RWPE1 (cell line): ENCODE results near the gene CAPZB.

Source experiments
- CTCF ChIA-PET: fragments of 350-600 bp; sonication (Branson Sonifier 250); formaldehyde crosslinking; extraction: SDS; loops from one replicate; lab custom pipeline; 2021; lab: Yijun Ruan, JAX
- POLR2A ChIA-PET: fragments of 400-600 bp; formaldehyde crosslinking; extraction: SDS; loops from one replicate; lab custom pipeline; 2020; ENCODE audit warnings: antibody characterized with exemption; ENCODE audit not compliant: low non-redundant PET; lab: Yijun Ruan, JAX
- DNase-seq: peaks from one replicate; pipeline ENCODE4 v3.0.0; 2012; ENCODE audit warnings: low spot score
- H3K27ac ChIP-seq: fragments of 450-650 bp; 2 replicates; pipeline ENCODE4 v1.5.1; 2017
- TF ChIP-seq, protein P1 (sequence below): fragments of 450-650 bp; conservative IDR thresholded peaks from 2 replicates; pipeline ENCODE4 v1.5.1; 2017; ENCODE audit warnings: low read depth, mild to moderate bottlenecking

CAPZB gene

DNA sequence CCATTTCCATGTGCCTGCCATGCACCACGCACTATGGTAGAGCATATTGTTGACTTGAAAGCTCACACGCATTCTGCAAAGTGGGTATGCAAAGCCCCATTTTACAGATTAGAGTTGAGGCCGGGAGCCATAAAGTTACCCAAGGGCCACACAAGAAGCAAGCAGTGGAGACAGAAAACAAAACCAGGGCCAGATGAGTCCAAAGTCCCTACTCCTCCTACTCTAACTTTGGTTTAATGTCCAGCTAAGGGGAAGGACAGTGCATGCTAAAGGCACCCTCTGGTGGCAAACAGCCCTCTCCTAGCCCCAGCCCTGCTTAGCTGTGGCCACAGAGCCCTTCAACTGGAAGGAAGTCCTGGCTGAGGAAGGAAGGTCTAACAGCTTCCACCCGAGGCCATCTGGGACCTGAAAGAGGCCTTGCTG is 98.3 kb downstream of the CAPZB start:
- no peak overlapping the region for H3K27ac ChIP-seq
- ChIA-PET POLR2A (no interaction called here), CTCF (no interaction called here)
- TF ChIP-seq, protein P1, sequence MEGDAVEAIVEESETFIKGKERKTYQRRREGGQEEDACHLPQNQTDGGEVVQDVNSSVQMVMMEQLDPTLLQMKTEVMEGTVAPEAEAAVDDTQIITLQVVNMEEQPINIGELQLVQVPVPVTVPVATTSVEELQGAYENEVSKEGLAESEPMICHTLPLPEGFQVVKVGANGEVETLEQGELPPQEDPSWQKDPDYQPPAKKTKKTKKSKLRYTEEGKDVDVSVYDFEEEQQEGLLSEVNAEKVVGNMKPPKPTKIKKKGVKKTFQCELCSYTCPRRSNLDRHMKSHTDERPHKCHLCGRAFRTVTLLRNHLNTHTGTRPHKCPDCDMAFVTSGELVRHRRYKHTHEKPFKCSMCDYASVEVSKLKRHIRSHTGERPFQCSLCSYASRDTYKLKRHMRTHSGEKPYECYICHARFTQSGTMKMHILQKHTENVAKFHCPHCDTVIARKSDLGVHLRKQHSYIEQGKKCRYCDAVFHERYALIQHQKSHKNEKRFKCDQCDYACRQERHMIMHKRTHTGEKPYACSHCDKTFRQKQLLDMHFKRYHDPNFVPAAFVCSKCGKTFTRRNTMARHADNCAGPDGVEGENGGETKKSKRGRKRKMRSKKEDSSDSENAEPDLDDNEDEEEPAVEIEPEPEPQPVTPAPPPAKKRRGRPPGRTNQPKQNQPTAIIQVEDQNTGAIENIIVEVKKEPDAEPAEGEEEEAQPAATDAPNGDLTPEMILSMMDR, result no peak
- DNase-seq, result no peak

DNA sequence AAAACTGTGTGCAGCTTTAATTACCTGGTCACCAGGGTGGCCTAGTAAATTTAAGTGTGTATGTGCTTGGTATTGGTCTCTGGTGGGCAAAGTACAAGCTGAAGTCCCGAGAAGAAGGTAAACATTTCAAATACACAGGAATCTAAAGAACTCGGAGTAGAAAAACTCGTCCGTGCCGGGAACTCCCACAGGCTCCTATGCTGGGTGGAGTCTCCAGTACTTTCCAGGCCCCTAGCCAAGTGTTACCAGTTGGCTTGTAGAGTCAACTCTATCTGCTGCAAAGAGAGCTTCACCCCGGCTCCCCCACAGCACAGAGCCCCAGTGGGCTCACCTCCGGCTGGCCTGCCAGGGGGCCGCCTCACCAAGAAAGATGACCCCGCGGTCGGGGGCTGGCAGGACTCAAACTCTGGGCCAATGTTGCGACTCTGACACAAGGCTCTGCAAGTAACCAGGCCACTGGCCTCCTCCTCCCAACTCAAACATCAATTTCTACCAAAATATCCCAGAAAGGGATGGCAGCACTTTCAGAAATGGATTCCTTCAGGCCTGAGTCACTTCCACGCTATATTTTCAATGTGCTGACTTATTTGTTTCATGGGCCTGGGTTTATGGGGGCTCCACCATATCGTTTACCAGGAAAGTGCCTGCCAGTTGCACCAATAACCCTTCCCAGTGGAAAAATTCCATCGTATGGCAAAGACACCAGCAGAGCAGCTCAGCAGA is 99.3 kb downstream of the CAPZB start:
- no peak for DNase-seq
- TF ChIP-seq, protein P1, result no peak
- H3K27ac ChIP-seq, result peak overlapping the region; percentile 26; the same call in 1 of the 2 replicates
- ChIA-PET CTCF (no interaction called here), POLR2A (no interaction called here)

DNA sequence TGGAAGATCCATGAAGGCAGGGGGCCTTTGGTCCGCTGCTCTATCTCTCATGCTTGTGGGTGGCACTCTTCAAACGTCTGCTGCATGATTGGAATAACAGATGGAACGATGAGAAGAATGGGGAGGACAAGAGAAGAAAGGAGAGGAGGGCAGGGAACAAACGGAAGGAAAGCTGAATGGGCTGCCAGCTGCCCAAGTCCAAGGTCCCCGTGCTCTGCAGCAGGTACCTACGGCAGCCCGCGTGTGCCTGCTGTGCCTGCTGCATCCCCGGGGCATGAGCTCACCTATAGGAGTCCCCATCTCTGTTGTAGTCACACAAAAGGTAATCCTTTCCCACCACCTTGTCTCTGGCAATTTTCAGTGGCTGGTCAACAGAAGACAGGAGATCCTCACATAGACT is 100.1 kb downstream of the CAPZB start:
- POLR2A ChIA-PET, result no interaction called here
- H3K27ac ChIP-seq, result no peak overlapping the region
- CTCF ChIA-PET, result no interaction called here
- DNase-seq, result no peak
- TF ChIP-seq, protein P1, result no peak

DNA sequence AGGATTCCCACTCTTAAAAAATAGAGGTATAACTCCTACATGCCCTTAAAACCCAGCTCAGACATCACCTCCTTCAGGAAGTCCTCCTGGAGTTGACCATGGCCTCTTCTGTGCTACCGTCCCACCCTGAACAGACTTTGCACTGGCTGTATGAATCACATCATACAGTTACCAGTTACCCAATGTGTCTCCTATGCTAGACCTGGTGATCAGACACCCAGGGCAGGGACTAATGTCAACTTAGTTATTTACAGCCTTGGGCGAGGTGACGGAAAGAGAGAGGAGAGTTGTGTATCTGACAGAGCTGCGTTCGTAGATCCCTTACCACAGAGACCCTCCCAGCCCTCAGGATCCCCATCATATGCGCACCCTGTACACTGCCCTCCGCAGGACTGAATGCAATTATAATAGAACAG is 100.6 kb downstream of the CAPZB start:
- POLR2A ChIA-PET, result no interaction called here
- no peak overlapping the region for H3K27ac ChIP-seq
- CTCF ChIA-PET, result no interaction called here

DNA sequence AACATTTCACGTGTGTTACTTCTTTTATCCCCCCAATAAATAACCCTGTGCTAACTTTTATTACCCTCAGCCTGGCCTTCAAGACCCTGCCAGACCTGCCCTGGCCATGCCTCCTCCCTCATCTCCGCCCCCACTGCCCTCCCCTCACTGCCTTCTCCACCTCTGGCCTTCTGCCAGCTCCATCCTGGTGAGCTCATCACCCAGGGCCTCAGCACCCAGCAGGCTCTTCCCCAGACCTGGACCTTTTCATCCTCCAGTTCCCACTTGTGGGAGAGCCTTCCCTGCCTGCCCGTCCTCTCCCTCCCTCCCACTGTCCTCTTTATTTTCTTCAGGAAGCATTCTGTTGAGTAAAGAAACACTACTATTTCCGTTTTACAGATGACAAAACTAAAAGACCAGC is 101.2 kb downstream of the CAPZB start:
- DNase-seq, result no peak
- TF ChIP-seq, protein P1, result no peak
- POLR2A ChIA-PET, result no interaction called here

More for the DNA sequence above, 100.6 kb downstream of the CAPZB start:
- TF ChIP-seq, protein P1, result no peak
- DNase-seq, result no peak

DNA sequence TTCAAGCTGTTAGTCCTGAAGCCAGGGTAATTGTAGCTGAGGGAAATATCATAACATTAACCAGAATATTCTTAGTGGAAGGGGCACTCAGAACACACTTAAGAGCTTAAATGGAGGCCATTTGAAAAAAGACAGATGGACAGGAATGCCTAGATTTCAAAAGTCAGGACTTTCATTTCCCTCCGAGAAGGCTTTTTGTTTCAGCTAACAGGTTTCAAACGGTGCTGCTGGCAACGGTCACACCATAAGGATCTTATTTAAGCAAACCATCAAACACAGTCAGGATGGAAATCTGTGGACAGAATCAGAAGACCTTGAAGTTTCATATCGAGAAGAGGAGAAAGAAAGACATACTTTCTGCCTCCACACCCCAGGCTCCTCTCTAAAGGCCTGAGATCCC is 103.1 kb downstream of the CAPZB start:
- TF ChIP-seq, protein P1, result no peak
- no peak for DNase-seq
- ChIA-PET CTCF (interaction anchor here (0.6 kb wide), 2 partner anchors 9 to 272 kb away, joined by 3 to 6 read pairs; no protein-coding TSS in a partner anchor), POLR2A (no interaction called here)
- no peak overlapping the region for H3K27ac ChIP-seq

More for the DNA sequence above, 101.2 kb downstream of the CAPZB start:
- H3K27ac ChIP-seq, result peak overlapping the region; percentile 37; the same call in 1 of the 2 replicates
- CTCF ChIA-PET, result no interaction called here
